Psoas muscle (tissue), 8 donors: ENCODE results near the gene NANOS3. TPM values are rescaled to one million over a fixed set of nuclear protein-coding genes. Genes with fewer than 3 reads are reported as not detected.

Experiments
- ATAC-seq, 4 donors: fragments of 200-7000 bp; cut with Tn5 transposase; one replicate each; pipeline ENCODE4 v1.9.1; 2020; ENCODE audit warnings: moderate library complexity in 3 of 4, mild to moderate bottlenecking in 2 of 4
- DNase-seq, 2 donors: peaks; one replicate each; pipeline ENCODE4 v3.0.0-alpha.2; 2020
- H3K27ac ChIP-seq: fragments of 200-600 bp; one replicate; pipeline ENCODE4 v1.8.0; 2022
- H3K27me3 ChIP-seq, 3 donors: fragments of 200-600 bp in 1 of 3; one replicate each; pipeline versions ENCODE4 v1.6.1 to v1.8.0; 2013 to 2022; ENCODE audit warnings: low read length in 2 of 3, mild to moderate bottlenecking in 2 of 3, moderate library complexity in 1 of 3; ENCODE audit not compliant: insufficient read depth in 3 of 3
- H3K36me3 ChIP-seq, 2 donors: fragments of 200-600 bp in 1 of 2; one replicate each; pipeline versions ENCODE4 v1.6.1 to v1.8.0; 2013 to 2022; ENCODE audit warnings: low read depth in 1 of 2, mild to moderate bottlenecking in 1 of 2, moderate library complexity in 1 of 2; ENCODE audit not compliant: insufficient read depth in 1 of 2
- H3K4me1 ChIP-seq: fragments of 200-600 bp; one replicate; pipeline ENCODE4 v1.8.0; 2022
- H3K4me3 ChIP-seq: fragments of 200-600 bp; one replicate; pipeline ENCODE4 v1.8.0; 2022; ENCODE audit warnings: mild to moderate bottlenecking
- H3K9me3 ChIP-seq: fragments of 200-600 bp; one replicate; pipeline ENCODE4 v1.8.0; 2022
- WGBS, 3 donors: extraction: QIAGEN DNeasy Blood & Tissue Kit; methylation state at CpG; one replicate each; pipeline versions ENCODE4 v1.1.6 to v1.1.7; 2013; 5-methylcytosine and 5-hydroxymethylcytosine counted together
- intact Hi-C, 2 donors: fragments of 100-400 bp; cut with DNase I; formaldehyde crosslinking; loops; one replicate each; pipeline versions ENCODE4 v1.11.0 to v1.14.2; 2022
- polyA plus RNA-seq, 3 donors: library from polyadenylated mRNA; stranded (reverse); fragments of 200-250 nt; gene quantifications; one replicate each; pipeline ENCODE4 v1.2.3, GENCODE V29; 2013
- total RNA-seq, 4 donors: library from RNA; stranded (reverse); fragmentation: NEBNext Ultra II Directional in 2 of 4; extraction: Animal tissue kit (Norgen Biotek cat#: 25700) in 2 of 4; gene quantifications; one replicate each; pipeline versions ENCODE4 v1.2.1 to v1.2.4, GENCODE V29; 2021 to 2023
- TF ChIP-seq, protein P1 (sequence below): fragments of 200-600 bp; IDR thresholded peaks from one replicate; pipeline ENCODE4 v1.8.0; 2022; ENCODE audit warnings: antibody characterized with exemption
- donor health status: healthy with polysubstance abuse.
- donor health status: DM: no; HTN: no; CAD: no; lungs with moderate emphysema.
- donor health status: Bipolar disorder and iron deficiency.
- donor health status: healthy.
- donor health status: DM: yes; HTN: yes; CAD: no.
- donor health status: DM: no; HTN: no; CAD: no.
- donor health status: DM: no; HTN: no; CAD: no.
- donor health status: DM: yes; HTN: yes; CAD: no.

Gene NANOS3
- total and polyA plus RNA-seq, 7 donors: not detected

DNA sequence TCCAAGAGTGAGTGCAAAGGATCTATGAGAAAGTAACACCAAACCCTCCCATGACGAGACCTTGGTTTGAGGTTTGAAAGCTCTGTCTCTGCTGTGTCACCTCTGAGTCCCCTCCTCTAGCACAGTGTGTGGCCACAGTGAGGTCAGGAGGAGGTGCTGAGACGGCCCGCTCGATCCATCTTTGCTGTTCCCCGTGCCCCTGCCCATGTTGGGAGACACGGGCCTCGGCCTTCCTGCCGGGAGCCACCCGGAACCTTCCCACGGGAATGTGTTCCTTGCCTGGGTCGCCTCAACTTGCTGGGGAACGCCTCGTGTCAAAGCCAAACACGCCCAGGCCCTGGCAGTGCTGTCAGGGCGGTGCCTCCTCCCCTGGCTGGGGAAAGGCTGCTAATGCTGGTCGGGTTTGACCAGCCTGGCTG lies 10.1 kb downstream of the NANOS3 start:
- H3K36me3 ChIP-seq: no peaks in the 10 kb centered on the region
- intact Hi-C loops: loop anchor here in 1 of 2 donors (10.0 kb wide), 1 partner anchor 458 kb away; no protein-coding TSS in a partner anchor
- 56 to 63% (median 62%) methylated on average over 16 of the region's 16 CpGs for WGBS, 3 donors
- TF ChIP-seq, protein P1, sequence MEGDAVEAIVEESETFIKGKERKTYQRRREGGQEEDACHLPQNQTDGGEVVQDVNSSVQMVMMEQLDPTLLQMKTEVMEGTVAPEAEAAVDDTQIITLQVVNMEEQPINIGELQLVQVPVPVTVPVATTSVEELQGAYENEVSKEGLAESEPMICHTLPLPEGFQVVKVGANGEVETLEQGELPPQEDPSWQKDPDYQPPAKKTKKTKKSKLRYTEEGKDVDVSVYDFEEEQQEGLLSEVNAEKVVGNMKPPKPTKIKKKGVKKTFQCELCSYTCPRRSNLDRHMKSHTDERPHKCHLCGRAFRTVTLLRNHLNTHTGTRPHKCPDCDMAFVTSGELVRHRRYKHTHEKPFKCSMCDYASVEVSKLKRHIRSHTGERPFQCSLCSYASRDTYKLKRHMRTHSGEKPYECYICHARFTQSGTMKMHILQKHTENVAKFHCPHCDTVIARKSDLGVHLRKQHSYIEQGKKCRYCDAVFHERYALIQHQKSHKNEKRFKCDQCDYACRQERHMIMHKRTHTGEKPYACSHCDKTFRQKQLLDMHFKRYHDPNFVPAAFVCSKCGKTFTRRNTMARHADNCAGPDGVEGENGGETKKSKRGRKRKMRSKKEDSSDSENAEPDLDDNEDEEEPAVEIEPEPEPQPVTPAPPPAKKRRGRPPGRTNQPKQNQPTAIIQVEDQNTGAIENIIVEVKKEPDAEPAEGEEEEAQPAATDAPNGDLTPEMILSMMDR: no peak
- no peaks in the 10 kb centered on the region for H3K4me1 ChIP-seq
- H3K27ac ChIP-seq: no peak overlapping the region
- no peak for ATAC-seq
- DNase-seq: no peak
- H3K27me3 ChIP-seq: no peaks in the 10 kb centered on the region
- H3K4me3 ChIP-seq: no peak overlapping the region
- H3K9me3 ChIP-seq: no peaks in the 10 kb centered on the region

DNA sequence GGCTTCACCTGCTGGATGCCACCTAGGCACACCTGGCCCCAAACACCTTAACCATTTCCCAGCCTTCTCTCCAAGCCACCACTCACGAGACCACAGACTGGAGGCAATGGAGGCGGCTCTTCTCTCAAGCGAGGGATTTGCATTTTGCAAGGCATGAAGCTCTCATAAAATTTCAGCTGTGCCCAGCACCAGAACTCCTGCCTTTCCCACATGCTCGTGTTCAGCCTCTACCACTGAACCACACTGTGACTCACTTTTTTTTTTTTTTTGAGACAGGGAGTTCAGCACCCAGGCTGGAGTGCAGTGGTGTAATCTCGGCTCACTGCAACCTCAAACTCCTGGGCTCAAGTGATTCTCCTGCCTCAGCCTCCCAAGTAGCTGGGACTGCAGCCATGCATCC lies 10.6 kb downstream of the NANOS3 start:
- H3K9me3 ChIP-seq: no peaks in the 10 kb centered on the region
- no peaks in the 10 kb centered on the region for H3K36me3 ChIP-seq
- H3K27ac ChIP-seq: no peak overlapping the region
- ATAC-seq (no peak), DNase-seq (no peak)
- TF ChIP-seq, protein P1: no peak
- H3K4me3 ChIP-seq: no peak overlapping the region
- H3K27me3 ChIP-seq: no peaks in the 10 kb centered on the region
- H3K4me1 ChIP-seq: no peaks in the 10 kb centered on the region
- 73 to 83% (median 76%) methylated on average over 4 to 5 of the region's 5 CpGs for WGBS, 3 donors
- intact Hi-C loops: loop anchor here in 1 of 2 donors (10.0 kb wide), 1 partner anchor 457 kb away; no protein-coding TSS in a partner anchor

DNA sequence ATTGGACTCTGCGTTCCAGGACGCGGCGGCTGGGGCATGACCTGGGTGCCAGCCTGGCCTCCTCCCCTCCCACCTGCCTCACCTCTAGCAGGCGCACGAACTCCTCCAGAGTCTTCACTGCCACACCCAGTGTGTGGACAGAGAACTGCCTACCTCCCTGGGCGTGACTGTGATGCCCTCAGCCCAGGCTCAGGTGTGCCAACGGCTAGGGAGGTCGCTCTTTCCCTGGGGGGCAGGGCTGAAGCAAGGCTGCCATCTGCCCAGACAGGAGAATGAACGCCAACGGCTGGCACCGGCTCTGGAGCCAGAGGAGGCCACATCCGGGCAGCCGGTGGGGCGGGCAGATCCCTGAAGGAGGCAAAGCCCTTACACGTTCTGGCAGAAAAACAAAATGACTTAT lies 11.3 kb downstream of the NANOS3 start:
- intact Hi-C loops: loop anchor here in 1 of 2 donors (10.0 kb wide), 1 partner anchor 457 kb away; no protein-coding TSS in a partner anchor
- ATAC-seq: no peak
- no peaks in the 10 kb centered on the region for H3K36me3 ChIP-seq
- 80 to 84% (median 81%) methylated on average over 16 of the region's 16 CpGs for WGBS, 3 donors
- H3K4me1 ChIP-seq: no peaks in the 10 kb centered on the region
- DNase-seq: no peak
- H3K9me3 ChIP-seq: no peaks in the 10 kb centered on the region
- H3K27ac ChIP-seq: no peak overlapping the region
- H3K4me3 ChIP-seq: no peak overlapping the region
- TF ChIP-seq, protein P1: no peak
- H3K27me3 ChIP-seq: no peaks in the 10 kb centered on the region

DNA sequence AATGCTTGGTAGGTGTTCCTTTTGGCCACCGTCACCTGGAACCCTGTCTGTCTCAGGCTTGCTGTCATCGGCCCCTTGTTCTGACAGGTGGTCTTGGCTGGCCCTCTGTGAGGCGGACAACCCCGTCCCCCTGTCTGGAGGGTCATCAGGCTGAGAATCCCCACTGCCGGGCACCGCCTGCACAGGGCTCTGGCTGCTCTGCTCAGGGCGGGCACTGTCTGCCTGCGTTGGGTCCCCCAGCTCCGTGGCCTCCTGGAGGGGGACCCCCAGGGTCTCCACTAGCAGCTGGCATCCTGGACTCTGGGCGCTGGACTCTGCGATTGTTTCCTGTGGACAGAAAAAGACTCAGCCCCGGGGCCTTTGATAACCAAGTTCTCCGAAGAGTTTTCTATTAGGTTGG lies 13.2 kb downstream of the NANOS3 start:
- H3K36me3 ChIP-seq: no peaks in the 10 kb centered on the region
- H3K27me3 ChIP-seq: no peaks in the 10 kb centered on the region
- WGBS, 3 donors: 92% methylated on average over 12 to 13 of the region's 13 CpGs
- no peak for DNase-seq
- H3K9me3 ChIP-seq: no peaks in the 10 kb centered on the region
- ATAC-seq: no peak
- no peaks in the 10 kb centered on the region for H3K4me1 ChIP-seq
- H3K4me3 ChIP-seq: no peak overlapping the region
- intact Hi-C loops: no loop called here
- TF ChIP-seq, protein P1: no peak
- H3K27ac ChIP-seq: no peak overlapping the region

DNA sequence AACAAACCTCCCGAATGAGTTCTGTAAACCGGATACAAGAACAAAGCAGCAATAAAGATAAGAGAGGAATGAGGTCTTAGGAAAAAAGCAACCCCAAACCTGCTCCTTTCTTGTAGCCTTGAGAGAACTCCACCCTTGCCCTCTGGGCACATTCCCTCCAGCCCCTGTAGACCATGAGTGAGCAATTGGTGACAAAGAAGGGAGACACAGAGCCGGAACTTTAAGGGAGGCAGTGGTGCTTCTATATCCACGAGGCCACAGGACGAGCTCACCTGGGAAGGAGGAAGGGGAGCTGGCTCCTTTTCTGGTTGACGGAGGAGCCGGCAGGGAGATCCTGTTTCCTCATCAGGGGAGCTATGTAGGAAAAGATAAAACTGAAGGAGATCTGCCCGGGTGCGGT lies 15.9 kb downstream of the NANOS3 start:
- DNase-seq: no peak
- TF ChIP-seq, protein P1: no peak
- ATAC-seq: no peak
- Histone ChIP-seq H3K27ac (no peak overlapping the region), H3K36me3 (no peaks in the 10 kb centered on the region), H3K9me3 (no peaks in the 10 kb centered on the region), H3K4me3 (no peak overlapping the region), H3K27me3 (no peaks in the 10 kb centered on the region), H3K4me1 (no peaks in the 10 kb centered on the region)
- intact Hi-C loops: no loop called here
- WGBS, 3 donors: 79 to 87% (median 82%) methylated on average over 9 of the region's 9 CpGs
